ENCODE measurements around the gene CDH4. TPM values are rescaled to one million over a fixed set of nuclear protein-coding genes. Genes with fewer than 3 reads are reported as not detected.

Gene CDH4
- total and polyA plus RNA-seq, 2 donors (not counting 3 experiments of a cell fraction or from before 2014, with no cell fraction given), result 0.17 to 0.51 TPM

- Histone ChIP-seq H4K20me1 (replicated peaks; ENCODE audit: control insufficient read depth, extremely low read depth, insufficient read depth, low read length) (no peaks in the 10 kb centered on the region), H3K4me2 (ENCODE audit: insufficient read depth, low read length) (no peak overlapping the region), H2AFZ (ENCODE audit: low read depth, low read length) (no peak overlapping the region), H3K79me2 (ENCODE audit: control insufficient read depth, insufficient read depth, low read length) (no peaks in the 10 kb centered on the region), H3K36me3 (ENCODE audit: control insufficient read depth in 2 of 2, extremely low read depth in 1 of 2, insufficient read depth in 2 of 2, low read length in 2 of 2) (no peaks in the 10 kb centered on the region), H3K9ac (replicated peaks; ENCODE audit: extremely low read depth, insufficient read depth, low read length) (no peak overlapping the region), H3K9me1 (replicated peaks; ENCODE audit: control insufficient read depth, extremely low read depth, insufficient read depth, low read length) (no peaks in the 10 kb centered on the region), H3K27me3 (ENCODE audit: control insufficient read depth in 2 of 2, insufficient read depth in 2 of 2, low read length in 2 of 2) (no peaks in the 10 kb centered on the region), H3K9me3 (replicated peaks; ENCODE audit: control insufficient read depth, insufficient read depth, low read length) (no peaks in the 10 kb centered on the region), H3K4me3 (replicated peaks in 1 of 3; ENCODE audit: insufficient read depth in 1 of 3, low read depth in 1 of 3, low read length in 3 of 3) (no peak overlapping the region), H3K4me1 (ENCODE audit: control insufficient read depth, extremely low read depth, insufficient read depth, low read length) (no peaks in the 10 kb centered on the region), H3K27ac (ENCODE audit: insufficient read depth, low read depth, low read length) (no peak overlapping the region)
- POLR2A ChIA-PET, result no interaction called here
- DNase-seq (ENCODE audit: low read depth, low spot score) (no peak), FAIRE-seq (no peak)
- dilution Hi-C loops (cut with MboI; ENCODE audit: extremely low pct_ligation_motif_present, low sequenced_read_pairs), result no loop called here
- CTCF ChIA-PET, result no interaction called here
- BruUV-seq (replicated peaks), result no TSS peak
- TF ChIP-seq JUN (IDR thresholded peaks at IDR 0.05; ENCODE audit: borderline replicate concordance, insufficient read depth, insufficient read length, low read depth) (no peak), MAX (IDR thresholded peaks at IDR 0.05; ENCODE audit: insufficient read depth, insufficient read length) (no peak), GATA2 (IDR thresholded peaks at IDR 0.05; ENCODE audit: insufficient read depth, insufficient read length, low read depth, low read length) (no peak), POLR2AphosphoS5 (IDR thresholded peaks at IDR 0.05; ENCODE audit: insufficient read depth, low read depth, low read length) (no peak), CTCF (IDR thresholded peaks at IDR 0.05; ENCODE audit: extremely low read depth in 1 of 2, insufficient read depth in 1 of 2, low read depth in 1 of 2, low read length in 2 of 2) (no peak), FOS (IDR thresholded peaks at IDR 0.05; ENCODE audit: borderline replicate concordance, insufficient read depth, low read length) (no peak), EZH2 (IDR thresholded peaks at IDR 0.05; ENCODE audit: borderline replicate concordance, low read depth, low read length, severe bottlenecking) (no peak)
- intact Hi-C loops (cut with micrococcal nuclease), result no loop called here
These were observed 515.0 kb downstream of the CDH4 start for GRCh38 chr20:61766921-61767610.

All from endothelial cell of umbilical vein (primary cell).